Left lung (tissue), 10 donors: Measurements from ENCODE around the gene DNASE1L3. TPM values are rescaled to one million over a fixed set of nuclear protein-coding genes. Genes with fewer than 3 reads are reported as not detected.

Source experiments
- ATAC-seq: fragments of 200-7000 bp; cut with Tn5 transposase; one replicate; pipeline ENCODE4 v1.9.1; 2020; ENCODE audit warnings: moderate library complexity
- DNase-seq, 4 donors: peaks; one replicate each; pipeline ENCODE4 v3.0.0-alpha.2; 2013 to 2020
- H3K27ac ChIP-seq, 2 donors: fragments of 200-600 bp; sonication (generic) in 1 of 2; one replicate each; pipeline versions ENCODE4 v1.5.0 to v1.8.0; 2020 to 2021
- H3K27me3 ChIP-seq, 2 donors: fragments of 200-600 bp; sonication (generic) in 1 of 2; one replicate each; pipeline versions ENCODE4 v1.5.0 to v1.8.0; 2020 to 2021
- H3K36me3 ChIP-seq, 2 donors: fragments of 200-600 bp; sonication (generic) in 1 of 2; one replicate each; pipeline versions ENCODE4 v1.5.0 to v1.8.0; 2020 to 2021
- H3K4me1 ChIP-seq, 2 donors: fragments of 200-600 bp; one replicate each; pipeline ENCODE4 v1.8.0; 2021
- H3K4me3 ChIP-seq, 2 donors: fragments of 200-600 bp; sonication (generic) in 1 of 2; one replicate each; pipeline versions ENCODE4 v1.5.0 to v1.8.0; 2020 to 2021; ENCODE audit warnings: mild to moderate bottlenecking in 1 of 2
- H3K9me3 ChIP-seq, 2 donors: fragments of 200-600 bp; sonication (generic) in 1 of 2; one replicate each; pipeline versions ENCODE4 v1.5.0 to v1.8.0; 2020 to 2021
- intact Hi-C, 2 donors: fragments of 100-400 bp; cut with DNase I; formaldehyde crosslinking; loops; one replicate each; pipeline versions ENCODE4 v1.11.2 to v1.14.2; 2022
- polyA plus RNA-seq, 6 donors: library from polyadenylated mRNA; unstranded; fragments of 120-200 nt; gene quantifications; one replicate each; pipeline ENCODE4 v1.2.1, GENCODE V29; 2013; ENCODE audit not compliant: insufficient read length in 6 of 6
- total RNA-seq, 2 donors: library from RNA; stranded (reverse); fragmentation: NEBNext Ultra II Directional; extraction: Animal tissue kit (Norgen Biotek cat#: 25700); gene quantifications; one replicate each; pipeline ENCODE4 v1.2.1, GENCODE V29; 2021
- TF ChIP-seq, protein P1 (sequence below), 2 donors: fragments of 200-600 bp; sonication (generic) in 1 of 2; IDR thresholded peaks; one replicate each; pipeline versions ENCODE4 v1.5.0 to v1.8.0; 2021; ENCODE audit warnings: antibody characterized with exemption in 2 of 2
- donor health status: DM: no; HTN: yes; CAD: no.
- donor health status: DM: no; HTN: no; CAD: no.

The DNASE1L3 gene
- total and polyA plus RNA-seq, 8 donors: 1.00 to 3.0 (median 1.8) TPM

DNA sequence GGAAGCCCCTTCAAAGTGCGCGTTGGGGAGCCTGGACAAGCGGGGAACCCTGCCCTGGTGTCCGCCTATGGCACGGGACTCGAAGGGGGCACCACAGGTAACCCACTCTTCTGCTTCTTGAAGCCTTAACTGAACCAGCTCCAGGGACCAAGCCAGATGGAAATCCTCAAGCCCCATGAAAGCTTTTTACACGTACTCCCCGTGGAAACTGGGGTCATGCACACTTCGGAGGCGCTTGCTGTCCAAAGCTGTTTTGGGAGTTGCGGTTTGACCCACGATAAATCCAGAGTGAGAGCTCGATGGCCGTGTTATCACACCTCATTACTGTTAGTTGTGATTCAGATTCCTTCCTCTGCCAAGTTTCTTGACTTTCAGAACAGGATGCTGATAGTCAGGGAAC lies 47.5 kb downstream of the DNASE1L3 start:
- H3K27me3 ChIP-seq: no peaks in the 10 kb centered on the region
- H3K36me3 ChIP-seq: peaks cover 0 to 50% of the 10 kb centered on the region in 2 donors
- no peak overlapping the region for H3K4me3 ChIP-seq
- peaks cover 18 to 31% of the 10 kb centered on the region in 2 donors for H3K4me1 ChIP-seq
- TF ChIP-seq, protein P1, sequence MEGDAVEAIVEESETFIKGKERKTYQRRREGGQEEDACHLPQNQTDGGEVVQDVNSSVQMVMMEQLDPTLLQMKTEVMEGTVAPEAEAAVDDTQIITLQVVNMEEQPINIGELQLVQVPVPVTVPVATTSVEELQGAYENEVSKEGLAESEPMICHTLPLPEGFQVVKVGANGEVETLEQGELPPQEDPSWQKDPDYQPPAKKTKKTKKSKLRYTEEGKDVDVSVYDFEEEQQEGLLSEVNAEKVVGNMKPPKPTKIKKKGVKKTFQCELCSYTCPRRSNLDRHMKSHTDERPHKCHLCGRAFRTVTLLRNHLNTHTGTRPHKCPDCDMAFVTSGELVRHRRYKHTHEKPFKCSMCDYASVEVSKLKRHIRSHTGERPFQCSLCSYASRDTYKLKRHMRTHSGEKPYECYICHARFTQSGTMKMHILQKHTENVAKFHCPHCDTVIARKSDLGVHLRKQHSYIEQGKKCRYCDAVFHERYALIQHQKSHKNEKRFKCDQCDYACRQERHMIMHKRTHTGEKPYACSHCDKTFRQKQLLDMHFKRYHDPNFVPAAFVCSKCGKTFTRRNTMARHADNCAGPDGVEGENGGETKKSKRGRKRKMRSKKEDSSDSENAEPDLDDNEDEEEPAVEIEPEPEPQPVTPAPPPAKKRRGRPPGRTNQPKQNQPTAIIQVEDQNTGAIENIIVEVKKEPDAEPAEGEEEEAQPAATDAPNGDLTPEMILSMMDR (IDR thresholded peaks at IDR 0.05): no peak
- peaks cover 0 to 3% of the 10 kb centered on the region in 2 donors for H3K9me3 ChIP-seq
- ATAC-seq (peak; percentile 8), DNase-seq (peak in 3 of 4 donors; percentile 59 to 95 (median 92))
- intact Hi-C loops: loop anchor here in 1 of 2 donors (10.0 kb wide), 1 partner anchor 148 kb away; no protein-coding TSS in a partner anchor
- H3K27ac ChIP-seq: no peak overlapping the region

DNA sequence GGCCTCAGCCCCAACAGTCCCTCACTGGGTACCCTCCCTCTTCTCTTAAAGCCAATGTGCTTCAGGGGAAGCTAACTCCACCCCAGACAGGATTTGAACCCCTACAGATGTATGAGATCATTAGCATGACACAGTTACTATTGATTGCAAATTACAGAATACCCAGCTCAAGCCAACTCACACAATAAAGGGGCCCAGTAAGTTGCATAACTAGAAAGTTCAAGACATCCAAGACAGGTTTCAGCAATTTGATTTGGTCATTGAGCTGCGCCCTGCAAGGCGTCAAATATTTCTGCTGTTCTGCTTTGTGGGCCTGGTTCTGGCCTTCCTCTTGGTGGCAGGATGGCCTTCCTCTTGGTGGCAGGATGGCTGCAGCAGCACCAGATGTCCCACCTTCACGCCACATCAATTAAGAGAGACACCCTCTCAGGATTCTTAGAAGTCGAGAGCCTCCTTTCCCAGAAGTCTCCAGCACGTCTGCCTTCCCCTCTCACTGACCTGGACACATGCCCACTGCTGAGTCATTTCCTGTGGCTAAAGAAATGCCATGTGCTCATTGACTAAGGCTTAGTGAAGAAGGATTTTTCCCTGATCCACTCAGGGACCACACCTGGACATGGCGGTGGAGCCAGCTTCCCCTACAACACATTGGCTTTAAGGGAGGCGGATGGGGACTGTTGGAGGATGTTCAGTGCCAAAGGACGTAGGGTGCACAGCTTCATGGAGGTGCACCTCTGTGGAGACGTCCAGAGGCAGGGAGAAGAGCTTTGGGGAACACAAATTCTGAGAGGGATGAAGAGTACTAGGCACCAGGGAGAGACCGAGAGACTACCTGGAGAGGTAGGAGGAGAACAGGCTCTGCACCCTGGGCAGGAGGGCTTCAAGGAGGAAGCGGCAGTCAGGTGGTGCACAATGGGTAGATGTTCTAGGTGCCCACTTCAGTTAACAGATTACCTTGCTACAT lies 49.1 kb downstream of the DNASE1L3 start:
- DNase-seq: peak in 1 of 4 donors; percentile 79
- no peaks in the 10 kb centered on the region for H3K27me3 ChIP-seq
- peaks cover 0 to 56% of the 10 kb centered on the region in 2 donors for H3K36me3 ChIP-seq
- H3K4me3 ChIP-seq: no peak overlapping the region
- intact Hi-C loops: loop anchor here in 1 of 2 donors (10.0 kb wide), 1 partner anchor 147 kb away; no protein-coding TSS in a partner anchor
- no peak overlapping the region for H3K27ac ChIP-seq
- TF ChIP-seq, protein P1 (IDR thresholded peaks at IDR 0.05): no peak
- peaks cover 18 to 31% of the 10 kb centered on the region in 2 donors for H3K4me1 ChIP-seq
- peak; percentile 21 for ATAC-seq
- peaks cover 0 to 3% of the 10 kb centered on the region in 2 donors for H3K9me3 ChIP-seq

DNA sequence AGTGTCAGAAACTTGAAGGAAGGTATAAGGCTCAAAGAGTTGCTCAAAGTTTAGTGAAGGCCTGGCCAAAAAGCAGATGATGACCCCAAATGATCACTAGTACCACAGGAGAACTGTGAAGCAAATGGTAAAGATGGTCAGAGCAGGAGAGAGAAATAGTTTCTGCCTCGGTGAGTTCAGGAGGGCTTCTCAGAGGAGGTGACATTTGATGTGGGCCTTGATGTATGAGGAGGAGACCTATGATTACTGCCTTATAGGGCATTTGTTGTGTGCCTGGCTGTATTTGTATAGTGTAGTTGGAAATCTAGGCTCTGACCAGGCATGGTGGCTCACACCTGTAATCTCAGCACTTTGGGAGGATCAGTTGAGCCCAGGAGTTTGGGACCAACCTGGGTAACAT lies 50.4 kb downstream of the DNASE1L3 start:
- TF ChIP-seq, protein P1 (IDR thresholded peaks at IDR 0.05): no peak
- peaks cover 0 to 69% of the 10 kb centered on the region in 2 donors for H3K36me3 ChIP-seq
- ATAC-seq (no peak), DNase-seq (no peak)
- H3K4me1 ChIP-seq: peaks cover 18 to 30% of the 10 kb centered on the region in 2 donors
- H3K27me3 ChIP-seq: no peaks in the 10 kb centered on the region
- H3K9me3 ChIP-seq: peaks cover 0 to 3% of the 10 kb centered on the region in 2 donors
- intact Hi-C loops: loop anchor here in 1 of 2 donors (10.0 kb wide), 1 partner anchor 146 kb away; no protein-coding TSS in a partner anchor
- H3K4me3 ChIP-seq: no peak overlapping the region
- no peak overlapping the region for H3K27ac ChIP-seq

DNA sequence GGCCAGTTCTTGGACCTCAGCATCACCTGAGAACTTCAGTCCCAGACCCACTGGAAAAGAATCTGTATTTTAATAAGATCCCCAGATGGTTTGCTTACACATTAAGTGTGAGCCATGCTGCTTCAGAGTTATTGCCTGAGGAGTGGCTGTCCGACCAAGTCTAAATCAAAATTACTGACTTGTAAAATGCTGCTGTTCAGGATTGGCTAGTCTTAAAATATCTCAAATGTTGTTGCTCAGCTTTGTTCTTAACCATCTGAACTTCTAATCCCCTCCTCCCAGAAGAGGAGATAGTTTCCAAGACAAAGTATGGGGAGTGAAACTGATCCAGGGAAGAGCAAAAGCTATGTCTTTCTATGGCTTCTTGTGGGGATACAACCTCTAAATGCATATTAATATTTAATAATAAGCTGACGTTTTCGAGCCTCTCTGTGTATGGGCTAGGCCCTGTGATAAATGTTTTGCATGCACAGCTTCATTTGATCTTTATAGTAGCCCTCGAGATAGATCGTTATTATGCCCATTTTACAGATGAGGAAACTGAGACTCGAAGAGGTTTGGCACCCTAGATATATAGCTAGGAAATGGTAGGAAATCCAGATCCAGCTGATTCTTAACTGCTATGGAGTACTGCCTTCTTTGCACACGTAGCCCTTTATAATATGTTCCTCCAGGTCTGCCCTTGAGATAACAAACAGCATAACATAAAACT lies 52.2 kb downstream of the DNASE1L3 start:
- Histone ChIP-seq H3K27ac (no peak overlapping the region), H3K9me3 (peaks cover 0 to 3% of the 10 kb centered on the region in 2 donors), H3K27me3 (no peaks in the 10 kb centered on the region), H3K4me3 (no peak overlapping the region), H3K36me3 (peaks cover 0 to 71% of the 10 kb centered on the region in 2 donors), H3K4me1 (peaks cover 3 to 12% of the 10 kb centered on the region in 2 donors)
- ATAC-seq: no peak
- DNase-seq: no peak
- intact Hi-C loops: no loop called here
- TF ChIP-seq, protein P1 (IDR thresholded peaks at IDR 0.05): no peak
